HG03342 (cell line): ENCODE results near the gene FOLR3.
A peak's percentile ranks its signal among the peaks of the same experiment; 100 is the strongest.
"Not testable (repeated sequence)": the region's sequence is repeated elsewhere in the genome, so short reads cannot be mapped to it uniquely, and the experiment has no call there.

Experiments
- ATAC-seq: cut with Tn5 transposase; IDR thresholded peaks from one replicate; pipeline ENCODE4 v1.9.1; 2021; ENCODE audit warnings: mild to moderate bottlenecking, moderate library complexity; ENCODE audit not compliant: unreplicated experiment

Gene FOLR3

DNA sequence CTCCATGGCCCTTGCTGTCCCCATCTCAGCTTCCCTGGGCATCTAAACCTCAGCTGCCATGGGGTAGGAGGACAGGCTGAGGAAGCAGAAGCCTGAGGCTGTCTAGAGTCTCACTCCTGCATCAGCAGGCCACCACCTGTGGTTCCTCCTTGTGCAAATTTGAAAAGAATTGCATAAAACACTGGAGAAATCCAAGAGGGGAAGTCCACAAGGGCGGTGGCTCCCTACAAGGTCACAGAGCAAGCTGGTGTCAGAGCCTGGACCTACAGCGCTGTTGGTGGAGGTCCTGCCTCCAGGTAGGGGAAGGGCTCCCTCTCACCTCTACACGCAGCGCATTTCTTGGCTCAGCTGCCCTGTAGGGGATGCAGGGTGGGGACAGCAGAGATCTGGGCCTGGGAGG, at the start of gene FOLR3:
FOLR3 (plus strand) TSS at position 253 of the 400 bp plus-strand sequence. CDS start 228 bp downstream, outside the sequence.
- ATAC-seq = not testable (repeated sequence)

GRCh38 chr11:72088076-72088808, 47.3 kb upstream of the FOLR3 start:
- no peak for ATAC-seq

GRCh38 chr11:72091292-72091691, 44.2 kb upstream of the FOLR3 start:
- ATAC-seq = peak; percentile 69

GRCh38 chr11:72098741-72099140, 36.8 kb upstream of the FOLR3 start:
- ATAC-seq = no peak

DNA sequence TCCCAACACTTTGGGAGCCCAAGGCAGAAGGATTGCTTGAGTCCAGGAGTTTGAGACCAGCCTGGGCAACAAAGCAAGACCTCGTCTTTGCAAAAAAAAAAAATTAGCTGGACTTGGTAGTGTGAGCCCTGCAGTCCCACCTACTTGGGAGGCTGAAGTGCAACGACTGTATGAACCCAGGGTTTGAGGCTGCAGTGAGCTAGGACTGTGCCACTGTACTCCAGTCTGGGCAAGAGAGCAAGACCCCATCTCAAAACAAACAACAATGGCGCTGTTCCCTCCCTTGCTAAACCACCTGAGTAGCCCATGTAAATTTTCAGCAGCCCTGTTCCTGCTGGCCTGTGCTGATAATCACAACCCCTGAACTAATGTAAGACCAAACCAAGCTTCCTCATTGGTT, 35.5 kb upstream of the FOLR3 start:
- ATAC-seq = no peak

- ATAC-seq = no peak
Measured at GRCh38 chr11:72100462-72100861, 35.1 kb upstream of the FOLR3 start.

DNA sequence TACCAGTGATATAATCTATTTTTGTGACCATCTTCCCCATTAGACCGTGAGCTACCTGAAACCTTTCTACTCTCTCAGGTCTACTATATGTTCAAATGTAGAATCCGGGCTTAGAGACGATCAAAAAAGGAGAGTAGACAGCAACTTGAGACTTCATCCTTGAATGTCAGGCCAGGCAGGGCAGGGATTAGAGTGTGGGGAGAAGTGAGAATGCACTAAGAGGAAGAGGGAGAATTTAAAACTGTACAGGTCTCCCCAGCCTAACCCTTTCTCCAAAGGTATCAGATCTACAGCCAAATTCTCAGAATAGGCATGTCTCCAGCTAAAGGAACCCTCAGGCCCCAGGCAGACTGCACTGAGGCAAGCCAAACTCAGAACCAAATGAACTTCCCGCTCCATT, 33.4 kb upstream of the FOLR3 start:
- ATAC-seq = no peak

GRCh38 chr11:72102631-72102945, 32.9 kb upstream of the FOLR3 start:
- no peak for ATAC-seq

DNA sequence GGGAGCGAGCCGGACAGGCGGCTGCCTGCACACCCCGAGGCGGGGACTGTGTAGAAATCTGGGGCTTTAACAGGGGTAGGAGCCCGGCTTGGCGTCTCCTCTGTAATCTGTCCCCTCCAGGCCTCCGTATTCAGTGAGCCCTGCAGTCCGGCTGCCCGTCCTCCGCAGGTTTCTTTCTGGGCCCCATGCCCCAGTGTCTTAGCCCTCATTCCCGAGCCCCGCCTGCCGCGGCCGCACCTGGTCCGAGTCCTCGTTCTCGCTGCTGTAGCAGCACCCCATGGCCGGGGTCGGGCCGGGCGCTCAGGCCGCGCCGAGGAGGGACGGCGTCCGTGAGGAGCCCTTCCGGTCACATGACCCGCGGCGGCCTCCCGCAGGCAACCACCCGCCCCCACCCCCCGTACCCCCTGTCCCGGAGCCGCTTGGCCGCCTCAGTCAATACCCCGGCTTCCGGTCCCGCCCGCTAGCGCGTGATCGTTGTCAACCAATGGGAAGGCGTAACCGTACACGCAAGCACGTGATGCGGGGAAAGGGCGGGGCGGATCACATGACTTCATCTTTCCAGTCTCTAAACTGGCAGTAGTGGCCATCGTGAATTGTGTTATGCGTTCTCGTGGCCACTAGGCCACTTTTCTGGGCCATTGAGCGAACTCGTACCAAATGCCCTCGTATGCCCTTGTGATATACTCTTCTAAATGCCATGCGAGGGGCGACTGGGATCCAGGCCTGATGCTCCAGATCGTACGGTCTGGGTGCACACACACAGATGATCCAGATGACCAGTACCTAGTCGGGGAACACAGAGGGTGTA, 32.4 kb upstream of the FOLR3 start, which contains the start of gene LAMTOR1:
LAMTOR1 (minus strand) TSS at position 352 of the 808 bp plus-strand sequence; CDS start at position 279, 73 bp downstream.
- ATAC-seq = peak; percentile 85

GRCh38 chr11:72103754-72104167, 31.8 kb upstream of the FOLR3 start:
- ATAC-seq = no peak

DNA sequence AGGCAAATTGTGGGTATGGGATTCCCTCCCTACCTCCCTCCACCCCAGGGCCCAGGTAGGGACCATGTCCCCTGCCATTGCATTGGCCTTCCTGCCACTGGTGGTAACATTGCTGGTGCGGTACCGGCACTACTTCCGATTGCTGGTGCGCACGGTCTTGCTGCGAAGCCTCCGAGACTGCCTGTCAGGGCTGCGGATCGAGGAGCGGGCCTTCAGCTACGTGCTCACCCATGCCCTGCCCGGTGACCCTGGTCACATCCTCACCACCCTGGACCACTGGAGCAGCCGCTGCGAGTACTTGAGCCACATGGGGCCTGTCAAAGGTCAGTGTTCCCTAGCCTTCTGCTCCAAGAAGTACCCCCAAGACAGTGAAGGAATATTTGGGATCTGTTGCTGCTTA, 29.6 kb upstream of the FOLR3 start, which contains the start of gene TOMT:
TOMT (plus strand) TSS at position 37 of the 400 bp plus-strand sequence; CDS start at position 65, 28 bp downstream.
- no peak for ATAC-seq

DNA sequence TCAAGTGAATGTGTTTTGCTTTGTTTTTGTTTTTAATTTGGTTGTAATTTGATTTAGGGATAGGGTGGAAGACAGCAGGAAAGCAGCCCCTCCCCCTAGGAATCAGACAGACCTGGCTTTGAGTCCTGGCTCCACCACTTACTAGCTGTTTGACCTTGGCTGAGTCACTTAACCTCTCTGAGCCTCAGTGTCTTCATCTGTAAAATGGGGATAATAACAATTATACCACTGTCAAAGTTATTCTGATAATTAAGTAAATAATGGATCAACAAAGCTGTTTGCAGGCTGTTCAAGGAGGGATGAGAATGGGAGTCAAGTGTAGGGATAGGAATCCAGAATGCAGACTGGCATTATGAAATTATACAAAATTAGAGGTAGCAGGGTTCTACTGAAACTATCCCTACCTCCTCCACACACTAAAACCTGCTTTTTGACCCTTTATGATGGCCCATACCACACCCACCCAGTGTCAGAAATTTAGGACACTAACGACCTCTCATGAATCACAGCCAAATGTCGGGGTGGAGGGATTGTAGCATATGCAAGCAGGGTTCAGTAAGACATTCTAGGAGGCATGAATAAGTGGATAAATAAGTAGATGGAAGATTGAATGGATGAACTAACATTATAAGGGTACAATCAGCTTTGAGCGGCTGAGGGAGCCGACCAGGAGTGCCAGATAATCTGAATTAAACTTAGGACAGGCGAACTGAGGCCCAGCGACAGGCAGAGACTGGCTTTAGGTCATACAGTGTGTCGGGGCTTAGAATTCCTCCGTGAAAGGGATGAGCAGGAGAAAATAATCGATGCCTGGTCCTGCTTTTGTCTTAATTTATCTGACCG, 24.0 kb upstream of the FOLR3 start:
- peak; percentile 3 for ATAC-seq

DNA sequence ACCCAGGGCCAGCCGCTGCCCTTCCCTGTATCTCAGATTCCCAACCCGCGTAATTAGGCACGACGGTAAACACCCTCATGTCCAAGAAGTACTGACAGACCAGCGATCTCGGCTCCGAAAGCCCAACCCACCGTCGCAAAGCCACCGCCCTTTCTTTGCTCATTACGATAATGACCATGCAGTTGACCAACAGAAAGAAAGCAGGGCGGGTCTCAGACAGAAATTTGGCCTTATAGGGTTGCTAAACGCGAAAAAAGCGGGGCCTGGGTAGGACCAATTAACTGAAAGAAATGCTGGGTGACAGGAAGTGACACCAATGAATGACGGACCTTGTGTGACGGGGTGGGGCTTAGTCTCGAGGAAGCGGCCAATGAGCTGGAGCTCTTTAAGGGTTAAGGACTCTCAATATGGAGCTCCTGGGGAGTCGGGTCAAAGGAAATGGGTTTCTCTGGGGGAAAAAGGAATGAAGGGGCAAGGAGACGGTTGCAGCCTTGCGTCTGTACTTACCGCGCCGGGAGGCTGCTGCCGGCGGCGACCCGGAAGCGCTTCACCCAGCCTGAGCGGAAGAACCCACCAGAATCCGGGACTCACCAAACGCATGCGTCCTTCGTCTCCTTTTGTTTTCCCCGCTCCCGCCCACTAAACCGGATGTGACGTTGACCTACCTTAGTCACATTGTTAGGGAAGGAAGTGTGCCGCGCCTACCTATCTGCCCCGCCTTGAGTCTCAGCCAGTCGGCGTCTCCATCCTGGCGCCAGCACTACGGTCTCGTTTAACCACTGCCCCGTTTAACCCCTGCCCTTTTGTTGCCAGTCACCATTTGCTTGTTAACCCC, 23.2 kb upstream of the FOLR3 start, which contains the start of gene ANAPC15:
ANAPC15 (minus strand) TSS at position 553 of the 835 bp plus-strand sequence. CDS start 1,419 bp downstream, outside the sequence.
- peak; percentile 89 for ATAC-seq

DNA sequence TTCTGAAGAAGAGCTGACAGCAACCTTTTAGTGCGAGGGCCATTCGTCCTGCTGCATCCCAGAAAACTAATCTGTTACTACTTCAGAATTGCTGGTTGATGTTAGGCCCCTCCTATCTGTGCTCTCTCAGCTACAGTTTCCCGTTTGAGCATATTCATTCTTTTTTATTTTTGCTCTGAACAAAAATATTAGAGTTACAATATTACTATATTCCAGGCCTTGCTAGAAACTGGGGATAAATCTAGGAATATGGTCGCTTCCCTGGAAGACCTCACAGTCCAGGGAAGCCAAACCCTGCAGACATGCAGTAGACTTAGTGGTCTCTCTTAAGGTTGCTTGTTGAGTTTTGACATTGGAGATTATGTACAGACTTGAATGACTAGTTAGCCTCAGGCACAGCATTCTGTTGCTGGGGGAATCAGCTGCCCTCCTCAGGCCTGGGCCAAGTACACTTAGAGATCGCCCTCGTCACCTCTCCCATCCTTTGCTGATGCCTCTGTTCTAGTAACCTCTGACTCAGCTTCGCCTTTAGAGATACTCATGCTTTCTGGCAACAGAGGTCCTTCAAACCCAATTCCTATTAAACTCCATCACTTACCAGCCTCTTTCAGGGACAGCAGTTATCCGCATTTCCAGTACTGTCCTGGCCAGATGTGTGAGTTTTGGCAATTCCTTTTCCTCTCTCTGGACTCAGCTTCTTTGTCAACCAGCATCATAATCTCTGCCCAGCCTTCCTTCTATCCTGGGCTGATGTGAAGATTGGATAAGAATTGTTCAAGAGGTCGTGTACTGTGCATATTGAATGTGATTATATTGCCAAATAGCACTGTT, 22.3 kb upstream of the FOLR3 start:
- no peak for ATAC-seq

DNA sequence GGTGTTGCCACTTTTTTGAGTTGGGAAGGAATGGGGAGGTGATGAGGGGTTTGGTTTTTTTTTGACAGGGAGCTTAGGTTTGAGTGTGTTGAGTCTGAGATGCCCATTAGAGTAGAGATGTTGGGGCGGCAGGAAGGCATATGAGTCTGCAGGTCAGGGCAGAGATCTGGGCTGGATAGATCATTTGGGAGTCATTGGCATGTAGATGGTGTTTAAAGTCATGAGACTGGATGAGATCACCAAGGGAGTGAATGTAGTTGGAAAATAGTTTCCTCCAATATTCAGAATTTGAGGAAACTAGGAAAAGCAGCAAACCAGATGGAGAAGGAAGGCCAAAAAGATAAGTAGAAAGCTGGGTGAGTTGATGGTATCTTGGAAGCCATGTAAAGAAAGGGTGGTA, 21.0 kb upstream of the FOLR3 start:
- ATAC-seq = no peak

GRCh38 chr11:72116019-72116755, 19.3 kb upstream of the FOLR3 start:
- ATAC-seq = no peak

GRCh38 chr11:72119198-72119597, 16.3 kb upstream of the FOLR3 start:
- no peak for ATAC-seq

DNA sequence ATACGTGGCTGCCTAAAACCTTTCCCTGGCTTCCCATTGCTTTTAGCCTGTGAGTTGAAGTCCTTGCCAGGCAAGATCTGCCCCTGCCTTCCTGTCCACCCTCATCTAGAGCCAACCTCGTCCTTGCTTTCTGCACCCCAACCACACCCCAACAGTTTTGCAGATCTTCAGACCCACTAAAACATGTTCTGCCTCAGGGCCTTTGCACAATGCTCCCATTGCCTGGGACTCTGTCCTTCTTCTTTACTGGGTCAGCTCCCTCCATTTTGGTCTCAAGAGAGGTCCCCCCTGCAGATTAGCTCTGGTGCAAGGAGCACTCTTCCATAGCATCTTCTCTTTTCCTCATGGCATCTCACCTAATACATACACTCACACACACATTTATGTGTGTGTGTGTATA, 14.6 kb upstream of the FOLR3 start:
- no peak for ATAC-seq

DNA sequence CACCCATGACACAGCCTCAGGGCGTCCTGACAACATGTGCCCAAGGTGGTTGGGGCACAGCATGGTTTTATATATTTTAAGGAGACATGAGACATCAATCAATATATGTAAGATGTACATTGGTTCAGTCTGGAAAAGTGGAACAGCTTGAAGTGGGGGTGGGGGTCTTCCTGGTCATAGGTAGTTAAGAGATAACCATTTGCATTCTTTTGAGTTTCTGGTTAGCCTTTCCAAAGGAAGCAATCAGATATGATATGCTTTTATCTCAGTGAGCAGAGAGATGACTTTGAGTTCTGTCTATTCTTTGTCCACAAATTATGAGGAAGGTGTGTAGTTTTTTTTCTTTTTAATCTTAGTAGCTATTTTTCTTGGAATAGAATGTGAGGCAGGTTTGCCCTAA, 12.9 kb upstream of the FOLR3 start:
- ATAC-seq = no peak
